HEK293T (cell line): ENCODE results near the gene ADNP2.

Experiments
- ARNT ChIP-seq: fragments of 450-650 bp; IDR thresholded peaks from 2 replicates; pipeline ENCODE4 v1.6.1; 2017; ENCODE audit warnings: mild to moderate bottlenecking
- BHLHE40 ChIP-seq: fragments of 450-650 bp; IDR thresholded peaks from 2 replicates; pipeline ENCODE4 v1.6.1; 2016; ENCODE audit warnings: mild to moderate bottlenecking, moderate library complexity, borderline replicate concordance
- FOXK2 ChIP-seq: fragments of 450-650 bp; IDR thresholded peaks from 2 replicates; pipeline ENCODE4 v1.6.1; 2016; ENCODE audit warnings: mild to moderate bottlenecking
- FOXM1 ChIP-seq: fragments of 450-650 bp; IDR thresholded peaks from 2 replicates; pipeline ENCODE4 v1.6.1; 2017; ENCODE audit warnings: mild to moderate bottlenecking, borderline replicate concordance
- LEF1 ChIP-seq: fragments of 450-650 bp; IDR thresholded peaks from 2 replicates; pipeline ENCODE4 v1.6.1; 2017; ENCODE audit warnings: mild to moderate bottlenecking, borderline replicate concordance
- NFRKB ChIP-seq: fragments of 450-650 bp; IDR thresholded peaks from 2 replicates; pipeline ENCODE4 v1.6.1; 2016; ENCODE audit warnings: mild to moderate bottlenecking, moderate library complexity
- SP1 ChIP-seq: fragments of 450-650 bp; IDR thresholded peaks from 2 replicates; pipeline ENCODE4 v1.6.1; 2017
- SUZ12 ChIP-seq: fragments of 450-650 bp; IDR thresholded peaks from 2 replicates; pipeline ENCODE4 v1.6.1; 2016; ENCODE audit warnings: mild to moderate bottlenecking
- TARDBP ChIP-seq: fragments of 450-650 bp; IDR thresholded peaks from 2 replicates; pipeline ENCODE4 v1.6.1; 2016
- ZNF384 ChIP-seq: fragments of 450-650 bp; IDR thresholded peaks from 2 replicates; pipeline ENCODE4 v1.6.1; 2016
- TF ChIP-seq, protein P1 (sequence below): fragments of 450-650 bp; IDR thresholded peaks from 2 replicates; pipeline ENCODE4 v1.6.1; 2016

DNA sequence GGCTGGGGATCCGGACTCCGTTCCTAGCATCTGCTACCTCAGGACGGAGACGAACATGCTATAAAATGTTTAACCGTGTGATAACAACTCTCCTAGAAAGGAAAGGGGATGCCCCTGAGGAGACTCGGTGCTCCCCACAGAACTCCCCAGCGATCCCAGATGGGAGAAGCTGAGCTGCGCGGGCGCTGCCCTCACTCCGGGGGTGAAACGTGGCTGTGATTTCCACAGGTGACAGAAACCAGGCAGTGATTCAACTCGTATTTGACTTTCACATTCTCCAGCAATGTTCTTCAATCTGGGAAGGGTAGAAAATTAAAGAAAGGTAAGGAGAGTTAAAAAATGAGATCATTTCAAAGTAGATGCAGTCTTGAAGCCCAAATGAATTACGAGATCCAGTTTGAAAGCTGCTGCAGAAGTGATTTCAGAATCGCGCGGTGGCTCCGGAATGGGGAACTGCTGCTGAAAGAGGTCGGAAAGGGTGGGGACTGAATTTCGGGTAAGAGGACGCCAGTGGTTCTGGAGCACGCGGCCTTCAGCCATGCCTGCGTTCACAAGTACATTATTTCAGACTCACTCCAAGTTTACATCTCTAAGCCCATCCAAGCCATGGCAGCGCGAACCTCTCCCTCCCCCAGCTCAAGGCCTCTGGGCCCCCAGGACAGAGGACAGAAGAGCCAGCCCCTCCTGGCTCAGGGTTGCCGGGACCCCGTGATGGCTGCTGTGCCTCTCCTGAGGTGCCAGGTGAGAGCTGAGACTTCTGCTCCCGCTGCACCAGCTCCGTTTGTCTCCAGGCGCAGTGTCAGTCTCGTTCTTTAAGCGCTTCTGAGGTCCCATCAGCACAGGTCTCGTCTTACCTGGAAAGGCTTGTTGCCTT, 39.5 kb downstream of the ADNP2 start:
- TF ChIP-seq BHLHE40: no peak
- no peak for TF ChIP-seq ZNF384
- no peak for TF ChIP-seq SUZ12
- TF ChIP-seq ARNT: no peak
- TF ChIP-seq SP1: no peak
- no peak for TF ChIP-seq FOXK2
- no peak for TF ChIP-seq TARDBP
- TF ChIP-seq, protein P1, sequence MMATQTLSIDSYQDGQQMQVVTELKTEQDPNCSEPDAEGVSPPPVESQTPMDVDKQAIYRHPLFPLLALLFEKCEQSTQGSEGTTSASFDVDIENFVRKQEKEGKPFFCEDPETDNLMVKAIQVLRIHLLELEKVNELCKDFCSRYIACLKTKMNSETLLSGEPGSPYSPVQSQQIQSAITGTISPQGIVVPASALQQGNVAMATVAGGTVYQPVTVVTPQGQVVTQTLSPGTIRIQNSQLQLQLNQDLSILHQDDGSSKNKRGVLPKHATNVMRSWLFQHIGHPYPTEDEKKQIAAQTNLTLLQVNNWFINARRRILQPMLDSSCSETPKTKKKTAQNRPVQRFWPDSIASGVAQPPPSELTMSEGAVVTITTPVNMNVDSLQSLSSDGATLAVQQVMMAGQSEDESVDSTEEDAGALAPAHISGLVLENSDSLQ: no peak
- TF ChIP-seq LEF1: no peak
- no peak for TF ChIP-seq FOXM1
- TF ChIP-seq NFRKB: no peak
